Measurements from ENCODE around the gene VGLL1. TPM values are rescaled to one million over a fixed set of nuclear protein-coding genes. Genes with fewer than 3 reads are reported as not detected.

VGLL1 gene
- polyA plus RNA-seq, 3 donors = not detected

DNA sequence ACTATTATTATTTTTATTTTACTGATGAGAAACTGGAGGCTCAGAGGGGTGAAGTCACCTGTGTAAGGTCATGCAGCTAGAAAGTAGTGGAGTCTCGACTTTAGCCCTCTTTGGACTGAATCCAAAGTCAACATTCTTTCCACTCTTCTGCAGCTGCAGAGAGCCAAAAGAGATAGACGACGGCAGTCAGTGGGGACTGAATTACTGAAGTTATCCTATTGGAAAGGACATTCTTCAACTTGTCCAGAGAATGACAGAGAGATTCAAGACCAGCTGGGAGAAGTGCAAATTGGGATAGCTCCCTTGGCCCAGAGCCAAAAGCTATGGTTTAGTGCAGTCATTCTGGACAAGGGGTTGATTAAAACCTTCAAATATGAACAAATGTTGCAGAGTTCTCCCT, 42.5 kb downstream of the VGLL1 start:
- intact Hi-C loops (cut with micrococcal nuclease) = no loop called here
- Histone ChIP-seq H3K4me3 (replicated peaks in 1 of 3; ENCODE audit: low read depth in 2 of 3, low read length in 3 of 3) (no peak overlapping the region), H3K79me2 (ENCODE audit: insufficient read depth, low read length) (no peaks in the 10 kb centered on the region), H4K20me1 (ENCODE audit: insufficient read depth, low read length) (no peaks in the 10 kb centered on the region), H2AFZ (ENCODE audit: insufficient read depth, low read depth, low read length, poor library complexity, severe bottlenecking) (no peak overlapping the region), H3K27me3 (ENCODE audit: control insufficient read depth in 2 of 2, insufficient read depth in 2 of 2, low read length in 2 of 2) (peaks cover 0 to 3% of the 10 kb centered on the region in 2 donors), H3K4me2 (replicated peaks; ENCODE audit: extremely low read depth, low read length, poor library complexity, severe bottlenecking) (no peak overlapping the region), H3K4me1 (ENCODE audit: control insufficient read depth in 1 of 2, insufficient read depth in 2 of 2, low read length in 2 of 2) (no peaks in the 10 kb centered on the region), H3K36me3 (replicated peaks in 1 of 2; ENCODE audit: control insufficient read depth in 1 of 2, insufficient read depth in 2 of 2, low read length in 2 of 2) (no peaks in the 10 kb centered on the region), H3K9ac (ENCODE audit: insufficient read depth, low read length, poor library complexity, severe bottlenecking) (no peak overlapping the region), H3K27ac (ENCODE audit: low read depth in 1 of 2, low read length in 2 of 2) (no peak overlapping the region), H3K9me3 (replicated peaks in 1 of 2; ENCODE audit: control insufficient read depth in 1 of 2, insufficient read depth in 1 of 2, low read length in 2 of 2) (no peaks in the 10 kb centered on the region)
- peaks cover 2% of the 10 kb centered on the region for H3K4me1 Mint-ChIP-seq
- DNase-seq = no peak
- no peak for TF ChIP-seq CTCF (IDR thresholded peaks at IDR 0.05)
- H3K36me3 Mint-ChIP-seq = no peaks in the 10 kb centered on the region
- WGBS (ENCODE audit: insufficient coverage) = no CpG with 5 or more reads among the region's 3 CpGs
- no peak overlapping the region for H3K27ac Mint-ChIP-seq
- H3K9me3 Mint-ChIP-seq = peaks cover 0 to 2% (median 0%) of the 10 kb centered on the region in 7 donors
- peaks cover 1 to 8% (median 1%) of the 10 kb centered on the region in 3 donors for H3K27me3 Mint-ChIP-seq (ENCODE audit: low read depth in 3 of 3)
- H3K4me3 Mint-ChIP-seq = no peak overlapping the region

GRCh38 chrX:136577552-136577951, 45.5 kb downstream of the VGLL1 start:
- peak; percentile 39 for TF ChIP-seq CTCF (IDR thresholded peaks at IDR 0.05)
- no peak overlapping the region for H3K4me3 ChIP-seq (replicated peaks in 1 of 3; ENCODE audit: low read depth in 2 of 3, low read length in 3 of 3)
- H3K9me3 Mint-ChIP-seq = peaks cover 0 to 2% (median 0%) of the 10 kb centered on the region in 7 donors
- DNase-seq = peak in 1 of 3 donors; percentile 7
- H3K27ac ChIP-seq (ENCODE audit: low read depth in 1 of 2, low read length in 2 of 2) = no peak overlapping the region
- no peak overlapping the region for H3K4me3 Mint-ChIP-seq
- no peak overlapping the region for H3K27ac Mint-ChIP-seq
- no peaks in the 10 kb centered on the region for H3K4me1 ChIP-seq (ENCODE audit: control insufficient read depth in 1 of 2, insufficient read depth in 2 of 2, low read length in 2 of 2)
- intact Hi-C loops (cut with micrococcal nuclease) = no loop called here
- peaks cover 2% of the 10 kb centered on the region for H3K4me1 Mint-ChIP-seq
- H3K36me3 Mint-ChIP-seq = no peaks in the 10 kb centered on the region
- peaks cover 1 to 5% (median 3%) of the 10 kb centered on the region in 3 donors for H3K27me3 Mint-ChIP-seq (ENCODE audit: low read depth in 3 of 3)
- H3K27me3 ChIP-seq (ENCODE audit: control insufficient read depth in 2 of 2, insufficient read depth in 2 of 2, low read length in 2 of 2) = peaks cover 0 to 3% of the 10 kb centered on the region in 2 donors
- H3K79me2 ChIP-seq (ENCODE audit: insufficient read depth, low read length) = no peaks in the 10 kb centered on the region
- H3K4me2 ChIP-seq (replicated peaks; ENCODE audit: extremely low read depth, low read length, poor library complexity, severe bottlenecking) = no peak overlapping the region
- no peak overlapping the region for H2AFZ ChIP-seq (ENCODE audit: insufficient read depth, low read depth, low read length, poor library complexity, severe bottlenecking)
- H4K20me1 ChIP-seq (ENCODE audit: insufficient read depth, low read length) = no peaks in the 10 kb centered on the region
- no peak overlapping the region for H3K9ac ChIP-seq (ENCODE audit: insufficient read depth, low read length, poor library complexity, severe bottlenecking)
- H3K9me3 ChIP-seq (replicated peaks in 1 of 2; ENCODE audit: control insufficient read depth in 1 of 2, insufficient read depth in 1 of 2, low read length in 2 of 2) = no peaks in the 10 kb centered on the region
- H3K36me3 ChIP-seq (replicated peaks in 1 of 2; ENCODE audit: control insufficient read depth in 1 of 2, insufficient read depth in 2 of 2, low read length in 2 of 2) = no peaks in the 10 kb centered on the region
- WGBS (ENCODE audit: insufficient coverage) = no CpG with 5 or more reads among the region's 6 CpGs

Measured in CD14-positive monocyte (primary cell).